NCI-H2107 (cell line): ENCODE measurements around the gene FXYD1.

Source experiments
- DNase-seq: peaks from one replicate; lab custom pipeline; 2025; lab: John Stamatoyannopoulos, UW

The FXYD1 gene

GRCh38 chr19:35162471-35163326 lies 24.1 kb downstream of the FXYD1 start:
- DNase-seq: no peak

- DNase-seq: no peak
Observed at GRCh38 chr19:35164418-35164817, 25.8 kb downstream of the FXYD1 start.

- no peak for DNase-seq
Observed at GRCh38 chr19:35165200-35166058, 26.8 kb downstream of the FXYD1 start.

GRCh38 chr19:35166100-35167063 lies 27.8 kb downstream of the FXYD1 start:
- DNase-seq: no peak

- DNase-seq: no peak
Observed at GRCh38 chr19:35167251-35168119, 28.9 kb downstream of the FXYD1 start.

- DNase-seq: no peak
Observed at GRCh38 chr19:35168196-35168595, 29.6 kb downstream of the FXYD1 start.

- DNase-seq: no peak
Observed at GRCh38 chr19:35169221-35169995, 30.8 kb downstream of the FXYD1 start.

GRCh38 chr19:35170359-35171061 lies 31.9 kb downstream of the FXYD1 start:
- DNase-seq: no peak

GRCh38 chr19:35171730-35172129 lies 33.1 kb downstream of the FXYD1 start:
- DNase-seq: no peak

GRCh38 chr19:35174226-35174625 lies 35.6 kb downstream of the FXYD1 start:
- DNase-seq: no peak

GRCh38 chr19:35176181-35176570 lies 37.6 kb downstream of the FXYD1 start:
- DNase-seq: no peak

- no peak for DNase-seq
Observed at GRCh38 chr19:35177377-35178274, 39.0 kb downstream of the FXYD1 start.

GRCh38 chr19:35178701-35179100 lies 40.1 kb downstream of the FXYD1 start:
- no peak for DNase-seq

GRCh38 chr19:35179830-35180229 lies 41.2 kb downstream of the FXYD1 start:
- DNase-seq: no peak

GRCh38 chr19:35181387-35181786 lies 42.8 kb downstream of the FXYD1 start:
- no peak for DNase-seq

GRCh38 chr19:35184267-35184666 lies 45.6 kb downstream of the FXYD1 start:
- DNase-seq: no peak

GRCh38 chr19:35184884-35185283 lies 46.3 kb downstream of the FXYD1 start:
- DNase-seq: no peak
